ENCODE measurements around the gene AGRN.
"Not testable (repeated sequence)": the region's sequence is repeated elsewhere in the genome, so short reads cannot be mapped to it uniquely, and the experiment has no call there.

Gene AGRN

DNA sequence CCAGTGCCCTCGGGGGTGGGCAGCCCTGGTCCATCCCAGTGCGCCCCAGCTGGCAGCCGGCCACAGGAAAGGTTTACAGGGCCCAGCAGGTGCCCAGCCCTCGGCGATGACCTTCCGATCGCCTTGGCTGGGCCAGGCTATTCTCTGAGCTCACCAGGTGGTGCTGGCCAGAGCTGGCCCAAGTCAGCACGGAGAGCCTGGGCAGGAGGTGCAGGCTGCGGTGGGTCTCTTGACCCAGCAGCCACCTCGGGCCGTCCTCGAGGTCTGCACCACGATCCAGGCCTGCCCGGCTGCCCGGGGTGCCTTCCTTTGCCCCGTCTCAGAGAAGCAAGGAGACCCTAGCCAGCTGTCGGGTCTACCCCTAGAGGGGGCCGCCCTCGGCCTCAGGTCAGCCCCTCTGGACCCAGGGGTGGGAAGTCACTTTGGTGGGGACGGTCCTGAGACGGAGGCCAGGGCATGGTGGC, 38.4 kb upstream of the AGRN start:
- no peak for DNase-seq

DNA sequence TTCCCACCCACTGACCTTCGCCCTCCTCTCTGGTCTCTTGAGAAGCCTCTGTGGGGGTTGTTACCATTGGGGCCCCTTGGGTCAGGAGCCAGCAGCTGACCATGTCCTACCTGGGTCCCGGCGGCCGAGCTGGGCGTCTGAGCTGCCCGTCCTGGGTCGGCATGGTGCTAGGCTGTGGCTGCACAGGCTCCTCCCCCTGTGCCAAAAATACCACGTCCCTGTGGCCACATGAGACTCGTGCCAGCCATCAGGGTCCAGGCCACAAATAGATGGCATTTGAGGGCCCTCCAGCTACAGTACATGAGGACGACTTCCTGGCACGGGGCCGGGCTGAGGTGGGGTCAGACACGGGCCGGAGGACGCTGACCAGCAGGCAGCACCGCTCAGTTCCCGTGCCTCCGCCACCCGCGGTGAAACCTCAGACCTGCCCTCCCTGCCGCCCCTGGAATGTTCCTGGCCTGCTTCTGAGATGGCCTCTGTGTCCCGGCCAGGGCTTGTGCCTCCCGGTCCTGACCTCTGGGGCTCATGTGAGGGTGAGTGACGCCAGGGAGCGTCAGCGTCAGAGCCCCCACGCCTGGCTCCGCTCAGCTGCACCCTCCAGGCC, 37.9 kb upstream of the AGRN start, which contains the start of gene PERM1:
TSS of gene PERM1 (minus strand) at position 139 of the 604 bp plus-strand sequence. CDS start 1,064 bp downstream, outside the sequence.
- no peak for DNase-seq

- DNase-seq, result no peak
Observed at GRCh38 chr1:982765-983436, 37.0 kb upstream of the AGRN start.

- DNase-seq, result peak in 16 of 56 donors; percentile 11 to 59 (median 30)
Observed at GRCh38 chr1:983798-984475, 36.0 kb upstream of the AGRN start.

DNA sequence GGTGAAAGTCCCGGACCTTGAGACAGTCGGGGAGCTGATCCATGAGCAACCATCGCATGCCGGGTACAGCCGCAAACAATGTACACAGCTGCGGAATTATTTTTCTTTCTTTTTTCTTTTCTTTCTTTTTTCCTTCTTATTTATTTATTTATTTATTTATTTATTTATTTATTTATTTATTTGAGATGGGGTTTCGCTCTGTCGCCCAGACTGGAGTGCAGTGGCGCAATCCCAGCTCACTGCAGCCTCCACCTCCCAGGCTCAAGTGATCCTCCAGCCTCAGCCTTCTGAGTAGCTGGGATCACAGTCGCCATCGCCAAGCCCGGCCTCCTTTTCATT, 35.5 kb upstream of the AGRN start:
- no peak for DNase-seq

- DNase-seq, result no peak
Observed at GRCh38 chr1:985126-985525, 34.8 kb upstream of the AGRN start.

GRCh38 chr1:988061-988460, 31.9 kb upstream of the AGRN start:
- not testable (repeated sequence) for DNase-seq

DNA sequence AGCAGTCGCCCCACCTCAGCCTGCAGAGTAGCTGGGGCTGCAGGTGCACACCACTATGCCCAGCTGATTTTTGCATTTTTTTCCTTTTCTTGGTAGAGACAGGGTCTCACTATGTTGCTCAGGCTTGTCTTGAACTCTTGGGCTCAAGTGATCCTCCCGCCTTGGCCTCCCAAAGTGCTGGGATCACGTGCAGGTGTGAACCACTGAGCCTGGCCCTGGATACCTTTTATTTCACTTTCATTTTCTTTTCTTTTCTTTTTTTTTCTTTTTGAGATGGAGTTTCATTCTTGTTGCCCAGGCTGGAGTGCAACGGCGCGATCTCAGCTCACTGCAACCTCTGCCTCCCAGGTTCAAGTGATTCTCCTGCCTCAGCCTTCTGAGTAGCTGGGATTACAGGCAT, 28.6 kb upstream of the AGRN start:
- not testable (repeated sequence) for DNase-seq

GRCh38 chr1:991895-992294, 28.0 kb upstream of the AGRN start:
- DNase-seq, result no peak

- DNase-seq, result no peak
Observed at GRCh38 chr1:992362-992761, 27.6 kb upstream of the AGRN start.

DNA sequence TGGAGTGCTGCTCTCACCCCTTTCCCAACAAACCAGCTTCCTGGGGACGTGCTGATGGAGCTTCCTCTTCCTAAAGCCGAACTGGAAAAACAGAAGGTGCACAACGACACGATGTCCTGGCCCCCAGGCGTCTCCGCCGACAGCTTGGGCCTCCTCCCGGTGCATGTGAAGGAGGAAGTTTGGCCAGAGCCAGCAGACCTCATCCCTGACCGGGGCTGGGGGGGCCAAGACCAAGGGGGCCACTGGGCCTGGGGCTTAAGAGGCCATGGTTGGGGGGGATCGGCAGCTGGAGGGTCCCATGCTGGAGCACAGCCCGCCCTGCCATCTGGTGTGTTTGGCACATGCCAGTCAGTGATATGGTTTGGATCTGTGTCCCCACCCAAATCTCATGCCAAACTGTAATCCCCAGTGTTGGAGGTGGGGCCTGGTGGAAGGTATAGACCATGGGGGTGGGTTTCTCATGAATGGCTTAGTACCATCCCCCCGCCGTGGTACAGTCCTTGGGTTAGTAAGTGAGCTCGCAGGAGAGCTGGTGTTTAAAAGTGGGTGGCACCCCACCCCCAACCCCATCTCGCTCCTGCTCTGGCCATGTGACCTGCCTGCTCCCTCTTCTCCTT, 26.4 kb upstream of the AGRN start:
- DNase-seq, result no peak

DNA sequence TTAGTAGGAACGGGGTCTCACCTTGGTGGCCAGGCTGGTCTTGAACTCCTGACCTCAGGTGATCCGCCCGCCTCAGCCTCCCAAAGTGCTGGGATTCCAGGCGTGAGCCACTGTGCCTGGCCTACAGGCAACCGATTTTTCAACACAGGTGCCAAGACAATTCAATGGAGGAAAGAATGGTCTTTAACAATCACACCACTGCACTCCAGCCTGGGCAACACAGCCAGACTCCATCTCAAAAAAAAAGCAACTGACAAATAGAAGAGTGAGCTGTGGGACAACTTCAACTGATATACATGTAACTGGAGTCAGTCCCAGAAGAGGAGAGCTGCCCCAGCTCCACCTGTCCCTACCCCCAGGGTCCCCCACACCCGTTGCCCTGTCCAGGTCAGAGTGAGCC, 25.4 kb upstream of the AGRN start:
- DNase-seq, result not testable (repeated sequence)

GRCh38 chr1:995665-996633, 24.0 kb upstream of the AGRN start:
- DNase-seq, result no peak

- DNase-seq, result no peak
Observed at GRCh38 chr1:996851-997712, 22.8 kb upstream of the AGRN start.

DNA sequence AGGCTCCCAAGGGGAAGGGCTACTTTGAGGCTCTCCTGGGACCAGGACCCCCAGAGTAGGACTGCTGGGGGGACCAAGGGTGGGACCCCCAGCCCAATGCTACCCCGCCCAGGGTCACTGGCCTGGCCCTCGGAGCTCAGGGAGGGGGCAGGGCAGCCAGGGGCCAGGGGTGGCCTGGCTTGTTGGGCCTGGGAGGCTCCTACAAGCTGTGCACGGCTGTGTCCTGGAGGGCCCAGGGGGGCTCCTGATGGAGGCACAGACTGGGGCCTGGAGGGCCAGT, 22.3 kb upstream of the AGRN start:
- DNase-seq, result no peak

DNA sequence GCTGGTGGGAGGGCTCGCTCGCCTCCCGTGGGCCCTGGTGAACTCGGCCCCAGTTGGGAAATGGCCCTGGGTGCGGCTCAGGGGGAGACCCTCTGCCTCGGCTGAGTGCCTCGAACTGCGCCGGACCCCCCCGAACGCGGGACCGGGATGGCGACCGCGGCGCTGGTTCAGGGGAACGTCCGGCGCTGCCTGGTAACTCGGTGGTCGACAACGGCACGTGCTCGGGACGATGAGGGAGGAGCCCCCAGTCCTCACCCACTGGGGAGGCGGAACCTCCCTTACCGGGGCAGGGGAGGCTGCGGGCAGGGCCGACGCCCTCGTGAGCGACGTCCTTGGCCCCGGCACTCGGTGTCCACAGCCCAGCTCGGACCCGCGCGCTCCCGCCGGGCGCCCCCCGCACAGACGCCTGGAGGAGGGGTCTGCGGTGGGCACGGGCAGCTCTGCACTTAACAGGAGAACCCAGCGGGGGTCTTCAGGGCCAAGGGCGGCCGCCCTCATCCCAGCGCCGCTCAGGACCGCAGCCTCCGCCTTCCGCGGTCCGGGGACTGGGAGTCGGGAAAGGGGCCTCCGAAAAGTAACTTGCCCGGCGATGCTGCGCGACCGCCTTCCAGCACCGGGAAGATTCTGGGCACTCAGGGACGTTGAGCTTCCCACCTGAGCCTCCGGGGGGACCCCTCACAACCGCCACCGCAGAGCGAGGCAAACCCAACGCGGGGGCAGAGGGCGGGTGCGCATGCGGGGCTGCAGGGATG, 21.8 kb upstream of the AGRN start:
- DNase-seq, result no peak

DNA sequence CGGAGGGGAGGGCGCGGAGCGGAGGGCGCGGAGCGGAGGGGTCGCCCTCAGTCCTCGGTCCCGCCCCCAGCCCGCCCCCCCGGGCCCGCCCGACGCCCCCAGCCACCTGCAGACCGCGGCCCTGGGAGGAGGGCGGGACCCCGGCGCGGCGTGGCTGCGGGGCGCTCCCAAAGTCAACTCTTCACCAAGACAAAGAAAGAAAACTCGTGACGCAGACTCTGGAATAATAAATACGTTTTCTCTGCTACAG, 21.2 kb upstream of the AGRN start:
- DNase-seq, result no peak

DNA sequence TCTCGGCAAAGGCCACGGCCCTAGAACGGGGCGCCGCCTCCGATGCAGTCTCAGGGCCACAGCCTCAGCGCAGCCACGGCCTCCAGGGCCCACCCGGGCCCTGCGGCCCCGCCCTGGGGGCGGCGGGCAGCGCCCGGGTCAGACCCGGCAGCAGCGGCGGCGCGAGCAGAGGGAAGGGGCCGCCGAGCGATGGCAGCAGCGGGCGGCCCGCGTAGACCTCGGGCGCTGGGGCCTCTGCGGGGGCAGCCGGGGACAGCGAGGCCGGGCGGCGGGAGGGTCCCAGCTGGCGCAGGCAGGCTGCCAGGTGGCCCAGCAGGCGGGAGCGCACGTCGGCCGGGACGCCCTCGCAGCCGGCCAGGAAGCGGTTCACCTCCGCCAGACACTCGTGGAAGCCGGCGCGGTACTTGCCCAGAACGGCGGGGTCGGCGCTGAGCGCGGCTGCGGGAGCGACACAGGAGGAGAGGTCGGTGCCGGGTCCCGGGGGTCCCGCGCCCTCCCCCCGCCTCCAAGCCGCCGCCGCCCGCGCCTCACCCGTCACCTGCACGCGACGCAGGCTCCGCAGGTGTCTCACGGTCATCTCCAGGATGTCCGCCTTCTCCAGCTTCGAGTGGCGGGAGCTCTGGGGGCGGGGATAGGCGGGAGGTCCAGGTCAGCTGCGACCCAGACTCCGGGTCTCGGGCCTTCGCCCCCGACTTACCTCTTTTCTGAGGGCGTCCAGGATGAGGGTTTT, 20.8 kb upstream of the AGRN start:
- DNase-seq, result peak in 2 of 56 donors; percentile 34 to 37

- peak in 53 of 56 donors; percentile 22 to 88 (median 70) for DNase-seq
Observed at GRCh38 chr1:999725-1000356, 20.1 kb upstream of the AGRN start, which contains the start of gene HES4. TSS of gene HES4 (minus strand) at chr1:1000097. CDS start at chr1:999973, 124 bp downstream.
